IPS DF 4.7 (cell line): ENCODE data around the gene VARS2.
"Not testable (repeated sequence)": the region's sequence is repeated elsewhere in the genome, so short reads cannot be mapped to it uniquely, and the experiment has no call there.

Experiments
- DNase-seq: peaks from one replicate; pipeline ENCODE4 v3.0.0-alpha.2; 2013; ENCODE audit warnings: low spot score; ENCODE audit errors: extremely low read depth

VARS2 gene

DNA sequence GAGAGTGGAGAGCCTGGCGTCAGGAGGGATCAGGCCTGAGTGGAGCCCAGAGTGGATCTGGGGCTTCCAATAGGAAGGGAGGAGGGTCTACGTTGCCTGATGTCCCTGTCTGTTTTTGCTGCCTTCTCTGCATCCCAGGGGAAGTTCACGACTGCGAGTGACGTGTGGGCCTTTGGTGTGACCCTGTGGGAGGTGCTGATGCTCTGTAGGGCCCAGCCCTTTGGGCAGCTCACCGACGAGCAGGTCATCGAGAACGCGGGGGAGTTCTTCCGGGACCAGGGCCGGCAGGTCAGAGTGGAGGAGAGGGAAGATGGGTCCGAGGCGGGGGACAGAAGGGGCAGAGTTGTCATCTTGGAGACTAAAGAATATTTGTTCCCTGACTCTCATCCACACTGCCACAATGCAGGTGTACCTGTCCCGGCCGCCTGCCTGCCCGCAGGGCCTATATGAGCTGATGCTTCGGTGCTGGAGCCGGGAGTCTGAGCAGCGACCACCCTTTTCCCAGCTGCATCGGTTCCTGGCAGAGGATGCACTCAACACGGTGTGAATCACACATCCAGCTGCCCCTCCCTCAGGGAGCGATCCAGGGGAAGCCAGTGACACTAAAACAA, 15.2 kb upstream of the VARS2 start:
- no peak for DNase-seq

DNA sequence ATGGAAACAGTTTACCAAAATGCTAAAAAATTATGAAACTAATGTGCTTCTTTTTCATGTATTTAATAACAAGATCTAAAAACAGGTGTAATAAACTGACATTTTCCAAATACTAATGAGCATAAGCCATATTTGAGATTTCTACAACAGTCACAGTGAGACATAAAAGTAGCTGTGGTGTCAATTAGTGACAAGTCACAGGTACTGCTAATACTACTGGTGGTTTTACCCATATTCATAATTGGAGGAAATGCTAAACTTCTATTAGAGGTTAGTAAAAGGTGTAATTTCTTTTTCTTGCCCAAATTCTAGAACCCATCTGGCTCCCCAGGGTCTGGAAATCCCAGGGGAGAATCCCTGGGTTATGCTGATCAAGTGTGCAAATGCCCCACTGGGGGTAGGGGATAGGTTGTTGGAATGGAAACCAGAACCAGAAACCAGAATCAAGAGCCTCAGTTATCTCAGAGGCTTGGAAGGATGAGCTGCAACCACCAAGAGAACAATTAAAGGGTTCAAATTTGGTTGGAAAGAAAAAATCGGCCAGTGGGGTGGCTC, 13.1 kb upstream of the VARS2 start:
- no peak for DNase-seq

DNA sequence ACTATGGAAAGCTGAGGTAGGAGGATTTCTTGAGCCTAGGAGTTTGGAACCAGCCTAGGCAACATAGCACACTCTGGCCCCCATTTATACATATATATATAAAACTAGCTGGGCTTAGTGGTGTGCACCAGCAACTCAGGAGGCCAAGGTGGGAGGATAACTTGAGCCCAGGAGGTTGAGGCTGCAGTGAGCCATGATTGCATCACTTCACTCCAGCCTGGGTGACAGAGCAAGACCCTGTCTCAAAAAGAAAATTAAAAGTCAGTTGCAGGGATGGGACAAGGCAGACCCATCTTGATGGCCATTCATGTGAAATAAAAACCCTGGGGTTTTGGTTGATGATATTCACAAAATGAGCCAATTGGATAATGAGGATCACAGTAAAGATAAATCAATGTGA, 12.6 kb upstream of the VARS2 start:
- no peak for DNase-seq

DNA sequence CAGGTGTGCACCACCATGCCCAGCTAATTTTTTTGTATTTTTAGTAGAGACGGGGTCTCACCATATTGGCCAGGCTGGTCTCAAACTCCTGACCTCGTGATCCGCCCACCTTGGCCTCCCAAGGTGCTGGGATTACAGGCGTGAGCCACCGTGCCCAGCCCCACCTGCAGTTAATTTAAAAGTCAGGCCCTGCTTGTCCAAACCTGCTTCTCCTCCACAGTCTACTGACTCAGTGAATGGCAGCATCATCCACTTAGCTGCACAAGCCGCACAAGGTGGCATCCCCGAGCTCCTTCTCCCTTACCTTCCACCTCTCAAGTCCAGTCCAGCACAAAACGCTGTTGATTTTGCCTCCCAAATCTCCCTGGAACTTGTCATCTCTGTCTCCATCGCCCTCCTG, 11.8 kb upstream of the VARS2 start:
- DNase-seq = not testable (repeated sequence)

DNA sequence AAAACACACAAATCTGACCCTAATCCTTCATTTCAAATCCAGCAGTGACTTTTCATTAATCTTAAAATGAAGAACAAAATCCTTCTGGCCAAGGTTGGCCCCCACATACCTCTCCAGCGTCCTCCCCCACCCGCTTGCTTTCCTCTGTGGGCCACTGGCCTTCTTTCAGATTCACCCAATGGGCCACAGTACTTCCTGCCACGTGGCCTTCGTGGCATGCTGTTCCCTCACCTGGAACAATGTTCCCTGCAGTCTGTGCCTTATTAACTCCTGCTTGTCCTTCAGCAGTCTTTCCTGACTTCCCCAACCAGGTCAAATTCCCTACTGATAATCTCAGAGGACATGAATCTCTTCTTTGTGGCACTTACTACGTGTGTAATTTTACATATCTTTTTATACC, 11.3 kb upstream of the VARS2 start:
- no peak for DNase-seq

DNA sequence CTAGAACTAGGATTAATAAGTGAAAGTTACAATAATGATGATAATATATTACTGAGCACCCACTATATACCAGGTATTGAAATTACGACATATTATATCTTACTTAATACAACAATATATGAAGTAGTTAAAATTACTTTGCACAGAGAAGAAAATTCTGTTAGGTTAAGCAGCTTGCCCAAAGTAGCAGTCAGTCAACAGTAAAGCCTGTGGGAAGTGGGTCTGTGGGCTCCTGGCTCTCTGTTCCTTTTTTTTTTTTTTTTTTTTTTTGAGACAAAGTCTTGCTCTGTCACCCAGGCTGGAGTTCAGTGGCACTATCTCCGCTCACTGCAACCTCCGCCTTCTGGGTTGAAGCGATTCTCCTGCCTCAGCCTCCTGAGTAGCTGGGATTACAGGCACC, 10.8 kb upstream of the VARS2 start:
- no peak for DNase-seq

DNA sequence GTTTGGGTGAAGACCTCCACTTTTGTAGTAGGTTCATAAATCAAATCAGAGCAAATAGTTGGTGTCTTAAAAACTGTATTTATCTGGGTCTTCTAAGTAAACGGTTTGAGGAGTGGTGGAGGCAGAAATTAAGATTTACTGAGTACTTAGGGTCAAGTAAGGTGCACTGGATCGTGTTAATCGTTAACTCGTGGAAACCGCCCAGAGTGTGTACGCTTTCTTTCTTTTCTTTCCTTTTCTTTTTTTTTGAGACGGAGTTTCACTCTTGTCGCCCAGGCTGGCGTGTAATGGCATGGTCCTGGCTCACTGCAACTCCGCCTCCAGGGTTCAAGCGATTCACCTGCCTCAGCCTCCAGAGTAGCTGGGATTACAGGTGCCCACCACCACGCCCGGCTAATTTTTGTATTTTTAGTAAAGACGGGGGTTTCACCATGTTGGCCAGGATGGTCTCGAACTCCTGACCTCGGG, 6.7 kb upstream of the VARS2 start:
- DNase-seq = not testable (repeated sequence)

DNA sequence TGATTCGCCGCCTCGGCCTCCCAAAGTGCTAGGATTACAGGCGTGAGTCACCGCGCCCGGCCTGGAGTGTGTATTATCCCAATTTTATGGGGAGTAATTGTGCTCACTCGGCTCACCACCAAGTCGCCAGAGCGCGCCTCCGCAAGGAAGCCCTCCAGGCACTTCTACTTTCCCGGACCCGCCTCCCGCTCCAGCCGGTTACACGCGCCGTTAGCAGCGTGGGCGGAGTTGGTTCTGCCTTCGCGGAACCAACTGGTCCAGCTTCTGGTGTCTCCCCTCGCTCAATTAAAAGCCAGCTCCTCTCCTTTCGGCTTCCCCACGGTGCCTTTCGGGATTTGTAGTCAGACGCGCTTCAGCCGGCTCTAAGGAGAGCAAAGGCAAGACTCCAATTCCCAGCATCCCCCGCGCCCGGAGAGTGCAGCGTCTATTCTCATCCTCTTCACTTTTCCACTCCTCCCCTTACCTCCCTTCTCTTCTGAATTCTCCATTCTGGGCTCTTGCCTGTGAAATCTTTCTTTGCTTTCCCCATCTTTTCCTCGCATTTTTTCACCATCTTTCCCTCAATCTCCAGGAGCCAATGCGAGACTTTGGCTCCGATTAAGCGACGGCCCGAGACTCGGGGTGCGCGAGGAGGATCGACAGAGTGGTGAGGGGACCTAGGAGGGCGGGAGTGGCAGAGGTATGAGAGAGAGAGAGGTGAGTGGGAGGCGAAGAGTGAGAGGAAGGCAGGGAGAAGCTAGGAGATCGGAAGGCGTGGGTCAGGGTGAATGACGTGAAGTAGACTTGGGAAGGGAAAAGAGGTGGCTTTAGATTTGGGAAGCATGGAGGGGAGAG, 6.1 kb upstream of the VARS2 start, which contains the start of gene GTF2H4:
Gene GTF2H4, plus strand, starts transcription at position 450 of the 834 bp plus-strand sequence.
- DNase-seq = peak; percentile 91

DNA sequence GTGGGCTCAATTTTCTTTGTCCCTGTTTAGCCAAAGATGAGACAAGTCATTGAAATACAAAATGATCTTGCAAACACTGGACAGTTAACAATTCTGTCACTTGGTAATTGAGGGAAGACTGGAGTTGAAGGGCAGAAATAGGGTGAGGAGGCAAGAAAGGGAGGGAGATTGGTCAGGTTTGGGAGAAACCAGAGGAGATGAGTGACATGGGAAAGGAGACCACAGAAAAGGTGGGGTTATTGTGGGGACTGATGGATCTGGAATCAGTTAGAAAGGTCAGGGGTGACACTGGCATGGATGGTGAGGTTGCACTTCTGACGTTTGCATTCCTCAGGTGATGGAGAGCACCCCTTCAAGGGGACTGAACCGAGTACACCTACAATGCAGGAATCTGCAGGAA, 5.3 kb upstream of the VARS2 start:
- DNase-seq = no peak

DNA sequence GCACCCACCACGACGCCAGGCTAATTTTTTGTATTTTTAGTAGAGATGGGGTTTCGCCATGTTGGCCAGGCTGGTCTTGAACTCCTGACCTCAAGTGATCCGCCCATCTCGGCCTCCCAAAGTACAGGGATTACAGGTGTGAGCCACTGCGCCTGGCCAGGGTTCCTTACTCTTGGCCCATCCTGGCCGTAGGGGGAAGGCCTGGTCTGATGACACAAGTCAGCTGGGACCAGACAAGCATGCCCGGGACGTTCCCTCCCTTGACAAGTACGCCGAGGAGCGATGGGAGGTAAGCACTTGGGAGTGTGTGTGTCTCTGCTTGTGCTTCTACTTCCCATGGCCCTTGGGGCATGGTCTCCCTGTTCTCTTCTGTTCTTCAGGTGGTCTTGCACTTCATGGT, 3.6 kb upstream of the VARS2 start:
- DNase-seq = not testable (repeated sequence)

DNA sequence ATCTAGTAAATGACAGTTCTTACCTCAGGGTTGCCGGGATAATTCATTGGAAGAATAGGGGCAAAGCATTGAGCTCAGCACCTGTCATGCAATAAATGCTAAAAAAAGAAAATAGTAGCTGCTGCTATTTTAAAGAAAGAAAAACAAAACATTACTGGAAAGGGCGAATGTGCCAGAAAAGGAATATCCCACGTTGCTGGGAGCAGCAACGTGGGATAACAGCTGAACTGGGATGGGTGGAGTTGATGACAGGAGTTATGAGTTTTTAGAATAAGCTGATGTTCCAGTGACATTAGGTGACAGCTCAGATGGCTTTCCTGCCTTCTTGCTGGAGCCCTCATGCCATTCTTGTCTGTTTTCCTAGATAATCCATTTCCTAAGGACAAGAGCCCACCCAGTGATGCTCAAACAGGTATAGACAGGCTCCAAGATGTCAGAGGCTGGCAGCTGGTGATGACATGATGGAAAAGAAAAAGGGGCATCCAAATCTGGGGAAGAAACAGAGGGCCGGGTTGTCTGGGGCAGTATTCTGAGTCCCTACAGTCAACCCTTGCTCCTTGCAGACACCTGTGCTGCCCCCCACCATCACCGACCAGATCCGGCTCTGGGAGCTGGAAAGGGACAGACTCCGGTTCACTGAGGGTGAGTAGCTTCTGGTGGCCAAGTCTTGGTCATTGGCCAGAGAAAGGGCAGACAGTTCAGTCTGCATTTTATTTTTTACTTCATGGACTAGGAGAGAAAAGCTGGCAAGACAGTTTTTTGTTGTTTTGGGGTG, 1.1 kb upstream of the VARS2 start:
- DNase-seq = no peak

DNA sequence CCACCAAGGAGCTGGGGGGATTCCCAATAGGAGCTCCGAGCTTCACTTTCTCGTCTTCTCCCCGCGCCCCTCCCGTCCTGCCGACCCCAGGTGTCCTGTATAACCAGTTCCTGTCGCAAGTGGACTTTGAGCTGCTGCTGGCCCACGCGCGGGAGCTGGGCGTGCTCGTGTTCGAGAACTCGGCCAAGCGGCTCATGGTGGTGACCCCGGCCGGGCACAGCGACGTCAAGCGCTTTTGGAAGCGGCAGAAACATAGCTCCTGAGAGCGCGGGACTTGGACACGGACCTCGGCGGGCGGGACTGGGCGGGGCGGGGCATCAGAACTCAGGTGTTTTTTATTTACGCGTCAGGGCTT, 340 bp upstream of the VARS2 start:
- DNase-seq = no peak

DNA sequence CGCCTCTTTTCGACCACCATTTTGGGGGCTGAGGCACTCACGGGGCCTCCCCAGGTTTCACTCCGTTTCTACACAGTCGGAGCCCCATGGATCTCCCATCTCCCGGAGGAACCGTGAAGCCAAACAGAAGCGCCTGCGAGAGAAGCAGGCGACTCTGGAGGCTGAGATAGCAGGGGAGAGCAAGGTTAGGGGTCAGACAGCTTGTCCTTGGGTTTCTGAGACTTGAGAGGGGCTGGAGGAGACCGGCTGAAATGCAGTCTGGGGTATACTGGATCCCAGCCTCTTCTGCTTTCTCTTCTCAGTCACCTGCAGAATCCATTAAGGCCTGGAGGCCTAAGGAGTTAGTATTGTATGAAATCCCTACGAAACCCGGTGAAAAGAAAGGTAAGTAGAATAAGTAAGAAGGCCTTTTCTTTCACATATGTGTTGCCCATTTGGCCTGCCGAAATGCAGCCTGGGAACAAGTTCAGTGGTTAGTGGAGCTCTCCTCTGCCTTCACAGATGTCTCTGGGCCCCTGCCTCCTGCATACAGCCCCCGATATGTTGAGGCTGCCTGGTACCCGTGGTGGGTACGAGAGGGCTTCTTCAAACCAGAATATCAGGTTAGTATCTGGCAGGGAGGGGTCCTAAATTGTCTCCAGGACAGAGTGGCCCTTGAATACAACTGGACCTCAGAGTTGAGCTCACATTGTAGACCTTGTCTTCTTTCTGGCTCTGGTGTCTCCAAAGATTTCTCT, 984 bp downstream of the VARS2 start:
- no peak for DNase-seq

DNA sequence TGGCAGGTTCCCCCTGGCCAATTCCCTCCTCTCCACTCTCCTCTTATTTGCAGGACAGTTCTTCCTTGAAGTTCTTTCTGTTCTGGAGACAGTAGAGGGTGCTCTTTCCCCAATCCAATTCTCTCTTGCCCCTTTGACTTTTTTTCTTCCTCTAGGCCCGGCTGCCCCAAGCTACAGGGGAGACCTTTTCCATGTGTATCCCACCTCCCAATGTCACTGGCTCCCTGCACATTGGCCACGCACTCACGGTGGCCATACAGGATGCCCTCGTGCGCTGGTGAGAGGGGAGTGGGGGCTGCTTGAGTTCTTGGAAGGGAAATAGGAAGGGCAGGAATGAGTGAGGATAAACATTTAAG, 1.5 kb downstream of the VARS2 start:
- DNase-seq = no peak

DNA sequence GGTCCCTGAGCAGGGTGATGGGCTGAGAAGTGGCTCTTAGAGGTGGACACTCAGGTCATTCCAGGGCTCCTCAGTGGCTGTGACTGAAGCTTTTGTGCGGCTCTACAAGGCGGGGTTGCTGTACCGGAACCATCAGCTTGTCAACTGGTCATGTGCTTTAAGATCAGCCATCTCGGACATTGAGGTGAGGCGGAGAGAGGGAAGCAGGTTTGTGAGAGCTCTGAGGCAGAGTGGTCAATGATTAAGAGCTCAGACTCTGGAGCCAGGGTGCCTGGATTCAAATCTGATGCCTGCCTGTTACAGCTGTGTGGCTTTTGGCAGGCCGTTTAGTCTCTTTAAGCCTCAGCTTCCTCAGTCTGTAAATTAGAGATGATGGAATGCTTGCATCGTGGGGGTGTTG, 3.0 kb downstream of the VARS2 start:
- DNase-seq = no peak

DNA sequence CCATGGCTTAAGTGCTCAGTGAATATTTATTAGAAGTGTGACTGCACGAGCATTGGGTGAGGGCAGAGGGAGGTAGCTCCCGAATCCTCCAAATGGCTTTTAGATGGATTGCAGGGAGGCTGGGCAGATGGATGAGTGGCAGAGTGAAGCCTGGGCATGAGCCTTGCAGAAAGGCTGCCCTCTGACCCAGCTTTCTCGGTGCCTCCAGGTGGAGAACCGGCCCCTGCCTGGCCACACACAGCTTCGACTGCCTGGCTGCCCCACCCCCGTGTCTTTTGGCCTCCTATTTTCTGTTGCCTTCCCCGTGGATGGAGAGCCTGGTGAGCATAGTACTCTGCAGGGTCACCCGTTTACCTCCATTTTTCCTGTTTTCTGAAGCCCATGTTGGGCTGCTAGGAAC, 3.4 kb downstream of the VARS2 start:
- DNase-seq = no peak

DNA sequence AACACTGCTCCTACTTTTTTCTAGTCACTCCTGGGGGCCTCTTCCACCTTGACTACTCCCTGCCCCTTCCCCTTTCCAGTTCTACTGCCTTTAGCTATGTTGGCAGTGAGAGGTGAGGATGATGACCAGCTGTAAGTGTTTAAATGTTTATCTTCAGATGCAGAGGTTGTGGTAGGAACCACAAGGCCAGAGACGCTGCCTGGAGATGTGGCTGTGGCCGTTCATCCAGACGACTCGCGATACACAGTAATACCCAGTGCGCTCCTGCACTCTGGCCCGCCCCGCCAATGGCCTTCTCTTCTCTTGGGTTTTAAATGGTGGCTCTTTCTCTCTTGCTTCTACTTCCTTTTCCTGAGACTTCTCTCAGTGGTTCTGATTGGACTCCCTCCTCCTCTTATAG, 4.6 kb downstream of the VARS2 start:
- DNase-seq = no peak

DNA sequence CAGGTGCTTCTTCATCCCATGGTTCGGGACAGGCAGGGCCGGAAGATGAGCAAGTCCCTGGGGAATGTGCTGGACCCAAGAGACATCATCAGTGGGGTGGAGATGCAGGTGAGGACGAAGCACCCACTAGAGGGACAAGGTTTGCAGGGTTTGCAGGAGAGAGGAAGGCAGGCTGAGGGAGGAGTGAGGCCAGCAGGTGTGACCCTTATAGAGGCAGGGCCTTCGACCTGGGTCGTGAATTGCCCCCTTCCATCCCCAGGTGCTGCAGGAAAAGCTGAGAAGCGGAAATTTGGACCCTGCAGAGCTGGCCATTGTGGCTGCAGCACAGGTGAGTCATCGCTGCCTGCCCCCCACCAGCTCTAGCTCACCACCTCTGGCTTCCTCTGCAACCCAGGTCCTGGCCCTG, 8.4 kb downstream of the VARS2 start:
- DNase-seq = no peak

DNA sequence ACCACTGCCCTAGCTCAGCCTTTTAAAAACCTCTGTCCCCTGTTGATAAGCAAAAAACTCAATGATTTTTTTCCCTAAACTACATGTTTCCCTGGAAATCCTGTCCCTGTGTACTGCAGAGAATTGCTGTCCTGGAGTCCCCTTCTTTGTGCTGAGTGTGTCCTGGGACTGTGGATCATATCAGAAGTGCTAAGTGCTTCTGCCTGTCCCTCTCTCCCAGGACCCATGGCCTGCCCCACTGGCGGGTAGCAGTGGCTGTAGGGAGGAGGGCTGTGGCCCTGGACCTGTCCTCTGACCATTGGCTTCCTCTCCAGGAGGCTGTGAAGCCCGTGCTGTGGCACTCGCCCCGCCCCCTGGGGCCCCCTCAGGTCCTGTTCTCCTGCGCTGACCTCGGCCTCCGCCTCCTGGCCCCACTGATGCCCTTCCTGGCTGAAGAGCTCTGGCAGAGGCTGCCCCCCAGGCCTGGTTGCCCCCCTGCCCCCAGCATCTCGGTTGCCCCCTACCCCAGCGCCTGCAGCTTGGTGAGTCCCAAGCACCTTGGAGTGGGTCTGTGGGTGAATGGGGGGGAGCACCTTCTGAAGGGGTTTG, 10.1 kb downstream of the VARS2 start:
- not testable (repeated sequence) for DNase-seq

DNA sequence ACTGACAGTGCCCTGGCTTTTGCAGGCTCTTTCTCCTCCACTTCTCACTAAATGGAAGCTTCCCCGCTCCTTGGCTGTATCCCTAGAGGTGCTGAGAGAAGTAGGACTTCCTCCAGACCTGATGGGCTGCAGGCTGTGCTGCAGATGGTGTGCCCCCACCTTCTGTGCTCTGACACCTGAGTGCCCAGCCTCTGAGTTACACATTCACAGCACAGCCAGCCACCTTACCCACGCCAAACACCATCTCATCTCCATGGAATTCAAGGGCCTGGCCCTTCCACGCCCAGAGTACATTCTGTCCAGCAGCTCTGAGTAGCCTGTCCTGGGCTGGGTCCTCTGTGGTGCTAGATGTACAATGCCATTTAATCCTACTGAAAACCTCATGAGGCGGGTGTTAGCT, 12.6 kb downstream of the VARS2 start:
- no peak for DNase-seq

DNA sequence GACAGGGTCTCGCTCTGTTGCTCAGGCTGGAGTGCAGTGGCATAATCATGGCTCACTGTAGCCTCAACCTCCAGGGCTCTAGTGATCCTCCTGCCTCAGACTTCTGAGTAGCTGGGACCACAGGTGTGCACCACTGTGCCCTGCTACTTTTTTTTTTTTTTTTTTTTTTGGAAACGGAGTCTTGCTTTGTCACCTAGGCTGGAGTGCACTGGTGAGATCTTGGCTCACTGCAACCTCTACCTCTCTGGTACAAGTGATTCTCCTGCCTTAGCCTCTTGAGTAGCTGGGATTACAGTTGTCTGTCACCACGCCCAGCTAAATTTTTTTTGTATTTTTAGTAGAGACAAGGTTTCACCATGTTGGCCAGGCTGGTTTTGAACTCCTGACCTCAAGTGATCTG, 13.0 kb downstream of the VARS2 start:
- DNase-seq = not testable (repeated sequence)
